HepG2 (cell line): ENCODE results near the gene RNF123. TPM values are rescaled to one million over a fixed set of nuclear protein-coding genes. Genes with fewer than 3 reads are reported as not detected.

Experiments
- ATF6 ChIP-seq: sonication (generic); formaldehyde crosslinking; conservative IDR thresholded peaks from 2 replicates; pipeline ENCODE4 v1.4.0; 2020; ENCODE audit warnings: missing genetic modification reagents
- CAMTA2 ChIP-seq: sonication (generic); formaldehyde crosslinking; IDR thresholded peaks from 2 replicates; pipeline ENCODE4 v1.4.0; 2020; ENCODE audit warnings: mild to moderate bottlenecking, missing genetic modification reagents, borderline replicate concordance
- CC2D1A ChIP-seq: sonication (generic); formaldehyde crosslinking; IDR thresholded peaks from 2 replicates; pipeline ENCODE4 v1.8.1; 2023; ENCODE audit warnings: mild to moderate bottlenecking, missing genetic modification reagents
- FOXA3 ChIP-seq: IDR thresholded peaks from 2 replicates; pipeline ENCODE4 v1.6.1; 2016; ENCODE audit warnings: missing genetic modification reagents, missing compliant biosample characterization
- FOXC1 ChIP-seq: sonication (generic); formaldehyde crosslinking; IDR thresholded peaks from 2 replicates; pipeline ENCODE4 v1.8.0; 2022; ENCODE audit warnings: mild to moderate bottlenecking, missing genetic modification reagents, borderline replicate concordance
- FOXP1 ChIP-seq, 2 experiments: fragments of 450-650 bp in 1 of 2; IDR thresholded peaks; 2 replicates each; pipeline ENCODE4 v1.6.1; 2017 to 2018; ENCODE audit warnings: antibody characterized with exemption in 1 of 2
- HMG20B ChIP-seq: conservative IDR thresholded peaks from 2 replicates; pipeline ENCODE4 v1.6.1; 2016; ENCODE audit warnings: missing genetic modification reagents, missing compliant biosample characterization
- HMGXB3 ChIP-seq: sonication (generic); formaldehyde crosslinking; IDR thresholded peaks from 2 replicates; pipeline ENCODE4 v1.4.0; 2020; ENCODE audit warnings: missing genetic modification reagents, borderline replicate concordance
- KDM4B ChIP-seq: sonication (generic); formaldehyde crosslinking; IDR thresholded peaks from 2 replicates; pipeline ENCODE4 v1.4.0; 2020; ENCODE audit warnings: missing genetic modification reagents
- KMT2A ChIP-seq: sonication (generic); formaldehyde crosslinking; IDR thresholded peaks from 2 replicates; pipeline ENCODE4 v1.4.0; 2020; ENCODE audit warnings: missing genetic modification reagents
- KMT2B ChIP-seq: IDR thresholded peaks from 2 replicates; pipeline ENCODE4 v1.6.1; 2016; ENCODE audit warnings: missing genetic modification reagents, missing compliant biosample characterization
- MXD3 ChIP-seq: IDR thresholded peaks from 2 replicates; pipeline ENCODE4 v1.6.1; 2016; ENCODE audit warnings: mild to moderate bottlenecking, missing biosample characterization, missing genetic modification reagents
- MXD4 ChIP-seq: IDR thresholded peaks from 2 replicates; pipeline ENCODE4 v1.6.1; 2016; ENCODE audit warnings: mild to moderate bottlenecking, missing biosample characterization, missing genetic modification reagents
- RAD51 ChIP-seq: fragments of 450-650 bp; IDR thresholded peaks from 2 replicates; pipeline ENCODE4 v1.6.1; 2016; ENCODE audit warnings: borderline replicate concordance
- STAT5B ChIP-seq: sonication (generic); formaldehyde crosslinking; IDR thresholded peaks from 2 replicates; pipeline ENCODE4 v1.4.0; 2020; ENCODE audit warnings: missing genetic modification reagents
- XRCC5 ChIP-seq: fragments of 200-400 bp; formaldehyde crosslinking; optimal IDR thresholded peaks from 2 replicates; pipeline ENCODE3; 2017; ENCODE audit warnings: mild to moderate bottlenecking, low read length
- ZBTB26 ChIP-seq: IDR thresholded peaks from 2 replicates; pipeline ENCODE4 v1.6.1; 2016; ENCODE audit warnings: missing compliant biosample characterization, missing genetic modification reagents, borderline replicate concordance
- ZNF276 ChIP-seq: sonication (generic); formaldehyde crosslinking; IDR thresholded peaks from 2 replicates; pipeline ENCODE4 v1.4.0; 2020; ENCODE audit warnings: mild to moderate bottlenecking, low read depth, missing genetic modification reagents
- ZNF335 ChIP-seq: sonication (generic); formaldehyde crosslinking; IDR thresholded peaks from 2 replicates; pipeline ENCODE4 v1.4.0; 2020; ENCODE audit warnings: missing genetic modification reagents
- polyA plus RNA-seq, 8 experiments: library from polyadenylated mRNA; depleted of rRNA in 3 of 8; stranded (reverse) in 7 of 8; unstranded in 1 of 8; fragments of >200 nt; fragmentation: Illumina TruSeq in 4 of 8; extraction: Trizol in 4 of 8; gene quantifications; 2 replicates each; pipeline versions ENCODE4 v1.2.1 to v1.2.3, GENCODE V29; 2011 to 2016; ENCODE audit warnings: low read depth in 4 of 8, missing spikeins in 1 of 8, mixed read lengths in 1 of 8; ENCODE audit not compliant: insufficient read depth in 1 of 8
- total RNA-seq, 5 experiments: library from RNA; depleted of rRNA; stranded (reverse); fragments of >200 nt; fragmentation: Illumina TruSeq; extraction: Trizol; gene quantifications; 2 replicates each; pipeline ENCODE4 v1.2.3, GENCODE V29; 2016; ENCODE audit warnings: low read depth in 1 of 5

Gene RNF123
- total and polyA plus RNA-seq, 2 of the 13 experiments (the other 11 are each of a cell fraction or from before 2014, with no cell fraction given) = 29.9 to 82.2 TPM

- TF ChIP-seq HMGXB3 (CRISPR knock-in tag) = peak; percentile 42; the same call in 1 of the 2 replicates
- no peak for TF ChIP-seq CC2D1A (CRISPR knock-in tag)
- peak; percentile 95 for TF ChIP-seq FOXA3 (CRISPR knock-in tag)
- TF ChIP-seq RAD51 = no peak
- TF ChIP-seq ZNF335 (CRISPR knock-in tag) = 0 out of 2 replicates have a peak, but pooled peaks have one; percentile 34
- no peak for TF ChIP-seq KMT2A
- TF ChIP-seq HMG20B = peak; percentile 52; the same call in 1 of the 2 replicates
- no peak for TF ChIP-seq MXD3 (CRISPR knock-in tag)
- peak; percentile 76 for TF ChIP-seq ZBTB26 (CRISPR knock-in tag)
- no peak for TF ChIP-seq STAT5B (CRISPR knock-in tag)
- no peak for TF ChIP-seq KDM4B (CRISPR knock-in tag)
- no peak for TF ChIP-seq ATF6 (CRISPR knock-in tag)
- TF ChIP-seq FOXP1 (IDR thresholded peaks at IDR 0.05) = no peak
- peak; percentile 88 for TF ChIP-seq FOXP1 (CRISPR knock-in tag; IDR thresholded peaks at IDR 0.05)
- TF ChIP-seq CAMTA2 = no peak
- TF ChIP-seq MXD4 = 0 out of 2 replicates have a peak, but pooled peaks have one; percentile 56
- no peak for TF ChIP-seq ZNF276 (CRISPR knock-in tag)
- 0 out of 2 replicates have a peak, but pooled peaks have one; percentile 31 for TF ChIP-seq KMT2B (CRISPR knock-in tag)
- TF ChIP-seq XRCC5 = peak; percentile 82
- TF ChIP-seq FOXC1 (CRISPR knock-in tag) = no peak
Observed at GRCh38 chr3:49668414-49668797, 21.0 kb upstream of the RNF123 start (continued).
